IPS-18c (cell line): Measurements from ENCODE around the gene SH3GL2.
"Not testable (repeated sequence)": the region's sequence is repeated elsewhere in the genome, so short reads cannot be mapped to it uniquely, and the experiment has no call there.

Source experiments
- H3K4me3 ChIP-seq: 2 replicates; pipeline ENCODE4 v1.7.0; 2013; ENCODE audit warnings: low read depth, mild to moderate bottlenecking, low read length, moderate library complexity; ENCODE audit not compliant: insufficient read depth
- H3K9me3 ChIP-seq: one replicate; pipeline ENCODE4 v1.6.1; 2013; ENCODE audit warnings: mild to moderate bottlenecking, low read length, moderate library complexity; ENCODE audit not compliant: control insufficient read depth, insufficient read depth

The SH3GL2 gene

DNA sequence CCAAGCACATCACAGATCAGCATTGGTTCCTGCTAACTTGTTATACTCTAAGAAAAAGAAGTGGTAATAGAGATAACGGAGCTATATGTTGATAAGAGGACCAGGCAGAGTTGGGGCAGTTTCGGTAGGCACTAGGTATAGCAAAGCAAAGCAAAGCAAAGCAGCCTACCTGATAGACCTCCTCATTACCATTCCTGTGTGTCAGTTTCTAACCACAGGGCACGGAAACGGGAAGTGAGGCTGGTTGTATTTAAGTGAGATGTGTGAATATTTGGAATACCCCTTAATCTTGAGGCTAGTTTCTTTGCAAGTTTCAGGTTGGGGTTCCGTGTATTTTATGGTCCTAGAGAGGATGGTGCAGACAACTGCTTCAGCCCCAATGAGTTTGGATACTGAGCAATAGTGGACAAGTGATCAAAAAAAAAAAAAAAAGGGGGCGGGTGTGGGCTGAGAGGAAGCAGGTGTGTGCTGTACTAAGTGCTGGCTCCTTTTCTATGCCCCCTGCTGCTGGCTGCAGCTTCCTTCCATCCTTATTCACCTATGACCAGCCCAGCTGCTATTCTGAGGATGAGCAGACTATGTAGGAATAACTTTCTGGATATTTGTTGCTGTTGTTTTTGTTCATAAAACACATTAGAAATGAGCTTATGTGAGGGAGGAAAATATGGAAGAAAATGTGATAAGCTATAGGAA, 183.3 kb downstream of the SH3GL2 start:
- no peaks in the 10 kb centered on the region for H3K9me3 ChIP-seq
- no peak overlapping the region for H3K4me3 ChIP-seq

DNA sequence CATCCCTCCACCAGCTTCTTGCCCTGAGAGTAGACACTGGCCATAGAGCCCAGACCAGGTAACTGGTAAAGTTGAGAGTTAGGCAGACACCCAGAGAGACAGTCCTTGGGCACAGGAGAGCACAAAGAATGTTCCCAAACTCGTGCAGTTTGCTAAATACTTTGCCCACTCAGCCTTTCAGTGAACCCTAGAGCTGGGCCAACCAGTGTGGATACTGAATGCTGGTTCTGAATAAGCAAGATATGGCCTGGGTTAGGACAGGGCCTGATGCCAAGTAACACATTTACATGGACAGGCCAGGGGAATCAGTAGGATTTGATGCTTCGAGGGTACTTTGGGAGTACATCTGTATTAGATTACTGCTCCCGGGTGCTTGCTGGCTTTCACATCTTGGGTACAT, 185.4 kb downstream of the SH3GL2 start:
- H3K4me3 ChIP-seq: no peak overlapping the region
- H3K9me3 ChIP-seq: no peaks in the 10 kb centered on the region

DNA sequence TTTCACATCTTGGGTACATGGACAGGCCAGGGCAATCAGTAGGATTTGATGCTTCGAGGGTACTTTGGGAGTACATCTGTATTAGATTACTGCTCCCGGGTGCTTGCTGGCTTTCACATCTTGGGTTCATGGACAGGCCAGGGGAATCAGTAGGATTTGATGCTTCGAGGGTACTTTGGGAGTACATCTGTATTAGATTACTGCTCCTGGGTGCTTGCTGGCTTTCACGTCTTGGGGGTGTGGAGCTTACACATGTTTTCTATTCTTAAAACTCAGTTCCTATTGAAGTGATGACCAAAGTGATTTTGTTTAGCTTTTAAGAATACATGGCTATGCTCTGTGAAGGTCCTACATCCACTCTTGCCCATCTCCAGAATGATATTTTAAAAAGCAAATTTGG, 186.3 kb downstream of the SH3GL2 start:
- not testable (repeated sequence) for H3K9me3 ChIP-seq

DNA sequence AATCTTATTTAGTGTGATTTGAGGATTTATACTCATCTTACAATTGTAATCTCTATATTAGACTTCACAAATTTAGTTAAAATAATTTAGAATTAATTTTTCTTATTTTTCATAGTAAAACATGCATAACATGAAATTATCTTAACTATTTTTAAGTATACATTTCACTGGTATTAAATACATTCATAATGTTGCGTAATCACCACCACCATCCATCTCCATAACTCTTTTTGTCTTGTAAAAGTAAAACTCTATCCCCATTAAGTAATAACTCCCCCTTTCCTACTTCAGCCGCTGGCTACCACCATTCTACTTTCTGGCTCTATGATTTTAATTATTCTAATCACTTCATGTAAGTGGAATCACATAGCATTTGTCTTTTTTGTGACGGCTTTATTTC, 193.4 kb downstream of the SH3GL2 start:
- Histone ChIP-seq H3K9me3 (no peaks in the 10 kb centered on the region), H3K4me3 (no peak overlapping the region)

More for the DNA sequence above, 186.3 kb downstream of the SH3GL2 start:
- H3K4me3 ChIP-seq: not testable (repeated sequence)

DNA sequence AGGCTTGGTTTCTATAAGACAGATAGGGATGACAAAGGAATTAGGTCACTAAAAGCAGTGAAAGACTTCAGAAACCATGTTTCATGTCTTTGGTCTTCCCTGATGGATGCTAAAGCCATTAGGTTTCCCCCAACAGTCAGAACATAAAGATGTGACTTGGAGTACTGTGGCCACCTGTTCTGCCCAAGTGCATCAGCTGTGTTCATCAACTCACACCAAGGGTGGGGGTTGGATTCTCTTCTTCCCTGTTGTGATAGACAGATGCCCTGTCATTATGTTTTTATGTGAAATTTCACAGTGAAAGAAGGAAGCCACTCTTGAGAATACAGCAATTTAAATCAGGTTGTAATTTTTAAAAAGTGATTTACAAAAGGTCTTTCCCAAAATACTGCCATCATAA, 196.8 kb downstream of the SH3GL2 start:
- H3K9me3 ChIP-seq: no peaks in the 10 kb centered on the region

DNA sequence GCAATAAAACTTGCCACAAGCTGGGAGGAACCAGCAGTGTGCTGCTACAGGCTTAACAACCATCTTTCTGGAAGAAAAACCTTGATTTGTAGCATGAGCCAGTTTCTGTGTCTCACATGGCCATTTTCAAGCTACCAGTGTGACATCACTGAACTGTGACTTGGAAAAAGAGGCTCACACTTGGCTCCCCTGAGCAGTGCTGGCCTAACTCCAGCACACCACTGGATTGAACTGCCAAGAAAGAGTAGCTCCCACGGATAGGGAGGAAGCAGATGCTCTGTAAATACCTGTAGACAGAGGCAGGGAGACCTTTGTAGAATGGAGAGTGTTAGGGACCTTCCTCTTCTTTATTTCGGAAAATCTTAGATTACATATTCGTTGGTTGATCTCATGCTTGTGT, 197.9 kb downstream of the SH3GL2 start:
- Histone ChIP-seq H3K4me3 (no peak overlapping the region), H3K9me3 (no peaks in the 10 kb centered on the region)

More for the DNA sequence above, 196.8 kb downstream of the SH3GL2 start:
- H3K4me3 ChIP-seq: no peak overlapping the region

DNA sequence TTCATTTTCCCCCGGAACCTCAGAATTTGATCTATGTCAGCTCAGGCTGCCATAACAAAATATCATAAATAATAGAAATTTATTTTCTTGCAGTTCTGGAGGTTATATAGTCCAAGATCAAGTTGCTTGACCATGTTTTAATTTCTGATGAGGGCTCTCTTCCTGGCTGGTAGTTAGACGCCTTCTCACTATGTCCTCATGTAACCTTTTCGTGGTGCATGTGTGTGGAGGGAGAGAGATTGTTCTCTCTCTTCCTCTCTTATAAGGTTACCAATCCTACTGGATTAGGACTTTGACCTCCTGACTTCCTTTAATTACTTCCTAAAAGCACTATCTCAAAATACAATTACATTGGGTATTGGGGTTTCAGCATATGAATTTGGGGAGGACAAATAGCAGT, 198.6 kb downstream of the SH3GL2 start:
- Histone ChIP-seq H3K9me3 (no peaks in the 10 kb centered on the region), H3K4me3 (no peak overlapping the region)

DNA sequence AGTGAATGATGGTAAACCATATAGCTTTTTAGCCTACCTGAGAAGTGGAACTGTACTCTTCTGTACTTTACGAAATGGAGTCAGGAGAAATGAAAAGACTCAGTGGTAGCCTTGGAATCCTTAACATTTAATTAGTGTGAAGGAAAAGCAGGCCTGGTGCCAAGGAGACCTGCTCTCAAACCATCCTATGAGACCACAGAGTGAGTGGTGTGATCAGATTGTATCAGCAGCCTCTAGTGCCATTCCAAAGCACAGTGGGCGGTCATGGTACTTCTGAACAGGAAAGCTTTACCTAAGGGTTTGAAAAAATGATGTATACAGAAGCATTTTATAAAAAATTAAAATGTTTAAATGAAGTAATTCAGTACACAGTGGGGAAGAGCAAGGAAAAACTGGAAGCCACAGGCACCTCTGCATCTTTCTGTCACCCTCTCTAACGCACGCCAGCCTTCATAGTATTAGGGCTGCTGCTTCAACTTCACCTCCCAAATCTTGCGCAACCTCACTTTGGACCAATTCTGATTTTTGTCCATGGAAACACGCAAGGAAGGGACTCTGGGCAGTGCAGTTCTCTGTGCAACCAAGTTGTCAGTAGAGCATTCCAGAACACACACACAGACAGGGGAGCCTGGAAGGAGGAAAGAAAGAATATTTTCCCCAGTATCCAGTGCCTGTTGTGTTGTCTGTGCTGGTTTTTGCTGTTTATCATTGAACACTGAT, 203.7 kb downstream of the SH3GL2 start:
- Histone ChIP-seq H3K4me3 (no peak overlapping the region), H3K9me3 (no peaks in the 10 kb centered on the region)

DNA sequence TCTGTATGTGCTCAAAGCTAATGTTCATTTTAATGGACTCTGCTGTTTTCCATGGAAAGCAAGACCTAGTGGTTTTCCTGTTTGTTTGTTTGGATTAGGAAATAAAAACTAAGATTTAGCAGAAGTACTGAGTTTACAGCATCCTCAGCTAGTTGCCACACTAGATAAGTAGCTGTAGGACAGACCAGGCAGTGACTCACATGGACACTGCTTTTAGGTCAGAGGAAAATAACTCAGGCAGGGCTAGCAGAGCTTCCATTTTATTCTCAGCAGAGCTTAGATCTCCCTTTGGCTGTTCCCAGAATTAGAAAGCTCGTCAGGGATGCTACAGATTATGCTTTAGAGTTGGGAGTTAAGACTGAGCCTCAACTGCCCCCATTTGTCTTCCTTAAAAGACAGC, 204.4 kb downstream of the SH3GL2 start:
- H3K9me3 ChIP-seq: no peaks in the 10 kb centered on the region

DNA sequence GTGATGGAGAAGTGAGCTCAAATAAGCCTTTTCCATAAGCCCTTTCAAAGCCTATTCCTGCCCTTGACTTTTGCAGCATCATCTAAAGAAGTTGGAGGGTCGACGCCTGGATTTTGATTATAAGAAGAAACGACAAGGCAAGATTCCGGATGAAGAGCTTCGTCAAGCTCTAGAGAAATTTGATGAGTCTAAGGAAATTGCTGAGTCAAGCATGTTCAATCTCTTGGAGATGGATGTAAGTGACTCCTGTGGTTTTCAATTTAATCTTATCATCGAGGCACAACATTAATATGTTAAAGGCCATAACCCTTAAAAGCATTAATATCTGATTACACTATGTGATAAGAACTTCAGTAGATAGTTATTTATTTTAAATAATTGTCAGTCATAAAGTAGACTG, 210.4 kb downstream of the SH3GL2 start:
- Histone ChIP-seq H3K9me3 (no peaks in the 10 kb centered on the region), H3K4me3 (no peak overlapping the region)

More for the DNA sequence above, 204.4 kb downstream of the SH3GL2 start:
- no peak overlapping the region for H3K4me3 ChIP-seq

DNA sequence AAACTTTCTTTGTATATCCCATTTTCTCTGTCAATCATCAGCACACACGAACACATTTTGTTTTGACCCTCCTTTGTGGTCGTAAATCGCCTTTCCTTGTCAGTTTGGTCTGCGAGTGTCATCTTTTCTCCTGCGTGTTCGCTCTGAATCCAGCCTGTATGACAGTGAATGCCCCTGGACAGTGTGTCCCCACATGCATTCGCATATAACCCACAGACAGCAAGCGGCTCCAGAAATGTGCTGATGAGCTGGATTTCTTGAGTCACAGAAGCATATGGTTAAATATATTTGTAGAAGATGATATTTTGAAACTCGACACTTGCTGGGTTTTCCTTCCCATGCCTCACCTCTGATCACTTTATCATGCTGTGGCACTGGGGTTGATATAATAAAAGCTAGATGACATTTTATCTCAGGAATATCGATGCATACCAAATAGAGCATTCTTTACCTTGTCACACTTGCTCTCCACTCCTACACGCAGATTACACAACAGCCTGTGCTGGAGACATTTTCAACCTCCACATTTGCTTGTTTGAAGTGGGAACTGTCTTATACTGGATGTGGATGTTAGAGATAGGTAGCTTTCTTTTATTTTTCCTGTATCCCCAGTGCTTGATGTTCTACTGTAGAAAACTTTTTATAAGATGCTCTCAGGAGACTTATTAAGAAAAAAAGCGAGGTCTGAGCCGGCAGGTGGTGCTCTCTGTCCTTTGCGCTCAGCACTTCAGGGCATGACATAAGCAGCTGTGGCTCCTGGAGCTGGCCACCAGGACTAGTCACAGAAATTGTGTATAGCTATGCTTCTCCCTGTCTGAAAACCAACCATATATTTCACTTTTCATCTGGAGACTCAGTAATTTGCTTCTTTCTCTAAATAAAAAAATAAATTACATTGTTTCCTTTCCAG, 215.1 kb downstream of the SH3GL2 start:
- Histone ChIP-seq H3K4me3 (no peak overlapping the region), H3K9me3 (no peaks in the 10 kb centered on the region)

DNA sequence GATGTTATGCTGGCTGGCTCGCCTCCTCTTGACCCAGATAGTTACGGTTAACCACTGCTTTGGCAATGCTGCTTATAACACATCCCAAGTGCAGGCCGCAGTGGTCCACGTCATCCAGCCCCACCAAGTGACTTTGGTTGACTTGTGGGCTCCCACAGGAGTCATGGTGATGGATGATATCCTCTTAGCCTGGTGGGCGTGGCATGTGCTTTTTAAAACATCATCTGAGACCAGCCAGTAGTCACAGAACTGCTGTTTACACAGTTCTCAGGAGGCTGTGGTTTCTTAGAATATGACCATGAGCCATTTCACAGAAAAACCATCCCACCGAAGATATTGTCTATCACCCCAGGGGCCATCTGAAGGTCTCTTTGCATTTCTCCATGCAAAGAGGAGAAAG, 216.9 kb downstream of the SH3GL2 start:
- Histone ChIP-seq H3K9me3 (no peaks in the 10 kb centered on the region), H3K4me3 (no peak overlapping the region)

DNA sequence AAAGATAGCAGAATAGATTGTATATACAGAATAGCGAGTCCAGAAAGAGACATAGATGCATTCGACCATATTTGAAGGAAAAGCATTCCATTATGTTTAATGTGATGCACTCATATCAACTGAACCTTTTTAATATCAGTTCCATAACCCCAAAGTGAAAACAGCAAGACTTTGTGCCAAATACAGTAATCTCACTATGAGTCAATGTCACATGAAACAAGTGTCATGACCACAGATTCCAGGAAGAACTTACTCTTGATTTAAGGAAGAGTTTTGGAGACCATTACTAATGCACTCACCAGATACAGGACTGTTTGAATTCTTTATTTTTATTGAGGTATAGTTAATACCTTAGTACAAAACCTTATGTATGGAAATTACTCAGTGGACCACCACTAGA, 220.5 kb downstream of the SH3GL2 start:
- Histone ChIP-seq H3K4me3 (no peak overlapping the region), H3K9me3 (no peaks in the 10 kb centered on the region)

DNA sequence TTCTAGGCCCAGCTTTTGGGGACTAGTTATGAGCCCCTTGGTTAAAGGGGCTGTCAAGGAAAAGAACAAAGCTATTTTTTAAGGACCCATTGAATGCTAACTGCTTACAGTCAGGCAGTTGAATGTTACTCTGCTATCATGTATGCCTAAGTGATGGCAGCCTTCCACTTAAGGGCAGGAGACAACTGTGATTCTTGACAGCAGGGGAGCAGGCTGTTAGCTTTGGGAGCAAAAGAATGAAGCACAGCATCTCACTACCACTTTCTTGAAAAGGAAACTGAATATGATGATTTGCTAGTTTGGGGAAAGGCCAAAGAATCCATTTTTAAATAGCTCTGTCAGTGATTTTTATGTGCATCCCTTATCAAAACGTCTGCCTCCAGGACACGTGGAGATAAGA, 221.6 kb downstream of the SH3GL2 start:
- no peak overlapping the region for H3K4me3 ChIP-seq
- H3K9me3 ChIP-seq: no peaks in the 10 kb centered on the region

DNA sequence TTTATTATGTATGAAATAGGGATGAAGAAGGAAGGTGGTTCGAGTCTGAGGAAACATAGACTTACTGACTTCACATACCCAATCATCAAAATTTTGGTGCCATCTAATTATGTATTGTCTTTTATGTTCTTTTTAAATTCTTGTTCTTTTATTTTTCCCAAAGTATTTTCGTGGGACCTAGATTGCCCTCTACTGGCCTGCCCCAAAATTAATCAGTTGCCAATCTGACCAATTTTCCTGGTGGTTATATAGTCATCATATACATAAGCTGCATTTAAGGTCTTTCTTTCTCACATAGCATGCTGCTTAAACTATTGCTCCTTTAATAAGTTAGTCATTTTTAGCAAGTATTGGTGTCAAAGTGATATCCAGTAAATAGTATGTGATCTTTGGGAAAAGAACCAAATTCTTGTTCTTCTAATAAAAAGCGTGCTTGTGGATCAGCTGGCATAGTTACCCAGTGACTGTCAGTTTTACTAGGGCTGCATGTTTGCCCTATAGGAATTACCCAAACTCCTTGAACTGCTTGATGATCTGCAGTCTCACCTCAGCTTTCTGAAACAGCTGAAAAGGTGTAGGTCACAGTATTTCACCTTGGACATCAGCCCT, 223.5 kb downstream of the SH3GL2 start:
- H3K9me3 ChIP-seq: no peaks in the 10 kb centered on the region

DNA sequence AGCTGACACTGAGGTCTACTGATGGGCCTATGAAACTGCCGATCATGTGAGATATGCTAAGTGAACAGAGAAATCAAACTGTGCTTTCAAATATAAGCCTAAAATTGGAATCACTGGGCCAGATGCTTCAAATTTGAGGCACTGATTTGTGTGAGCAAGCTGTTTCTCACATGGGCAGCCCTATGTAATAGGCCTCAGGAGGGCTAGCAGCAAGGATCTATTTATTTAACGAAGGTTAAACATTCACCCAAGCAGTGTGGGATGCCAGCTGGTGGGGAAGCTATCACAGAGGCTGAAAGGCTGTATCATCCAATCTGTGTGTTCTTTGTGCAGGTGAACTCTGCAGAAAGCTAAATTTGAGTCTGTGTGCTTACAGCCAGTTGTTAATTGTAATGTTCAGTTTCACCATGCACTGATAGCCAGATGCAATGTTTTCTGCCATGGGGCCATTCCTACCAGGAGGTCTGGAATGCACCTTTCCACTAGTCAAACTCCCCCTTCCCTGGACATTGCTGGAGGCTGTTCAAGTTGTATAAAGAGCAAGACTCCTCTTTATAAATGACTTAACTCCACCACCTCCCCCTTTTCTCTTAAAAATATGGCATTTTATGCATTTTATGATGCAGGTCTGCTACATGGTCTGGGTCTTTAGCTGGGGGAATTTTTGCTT, 228.9 kb downstream of the SH3GL2 start:
- Histone ChIP-seq H3K4me3 (no peak overlapping the region), H3K9me3 (no peaks in the 10 kb centered on the region)

More for the DNA sequence above, 223.5 kb downstream of the SH3GL2 start:
- H3K4me3 ChIP-seq: no peak overlapping the region

DNA sequence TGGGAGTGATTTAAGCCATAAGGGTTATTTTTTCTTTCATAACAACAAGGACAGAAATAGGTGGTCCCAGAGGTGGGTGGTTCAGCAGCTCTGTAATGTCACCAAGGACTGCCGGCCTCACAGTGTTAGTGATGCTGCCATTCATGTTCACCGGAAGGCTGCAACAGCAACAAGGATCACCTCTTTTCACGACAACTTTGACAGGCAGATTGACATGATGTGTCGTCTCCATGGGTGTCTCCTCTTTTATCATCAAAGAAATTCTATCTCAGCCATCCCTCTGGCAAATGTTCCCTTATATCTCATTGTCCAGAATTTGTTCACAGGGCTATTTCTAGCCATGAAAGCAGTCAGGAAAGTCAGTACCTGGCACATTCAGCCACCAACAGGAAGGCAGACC, 231.5 kb downstream of the SH3GL2 start:
- H3K9me3 ChIP-seq: no peaks in the 10 kb centered on the region
- no peak overlapping the region for H3K4me3 ChIP-seq
